ENCODE data around the gene SMIM35. TPM values are rescaled to one million over a fixed set of nuclear protein-coding genes. Genes with fewer than 3 reads are reported as not detected.

Gene SMIM35
- total and polyA plus RNA-seq, 9 donors = under 0.01 to 0.47 (median 0.08) TPM

DNA sequence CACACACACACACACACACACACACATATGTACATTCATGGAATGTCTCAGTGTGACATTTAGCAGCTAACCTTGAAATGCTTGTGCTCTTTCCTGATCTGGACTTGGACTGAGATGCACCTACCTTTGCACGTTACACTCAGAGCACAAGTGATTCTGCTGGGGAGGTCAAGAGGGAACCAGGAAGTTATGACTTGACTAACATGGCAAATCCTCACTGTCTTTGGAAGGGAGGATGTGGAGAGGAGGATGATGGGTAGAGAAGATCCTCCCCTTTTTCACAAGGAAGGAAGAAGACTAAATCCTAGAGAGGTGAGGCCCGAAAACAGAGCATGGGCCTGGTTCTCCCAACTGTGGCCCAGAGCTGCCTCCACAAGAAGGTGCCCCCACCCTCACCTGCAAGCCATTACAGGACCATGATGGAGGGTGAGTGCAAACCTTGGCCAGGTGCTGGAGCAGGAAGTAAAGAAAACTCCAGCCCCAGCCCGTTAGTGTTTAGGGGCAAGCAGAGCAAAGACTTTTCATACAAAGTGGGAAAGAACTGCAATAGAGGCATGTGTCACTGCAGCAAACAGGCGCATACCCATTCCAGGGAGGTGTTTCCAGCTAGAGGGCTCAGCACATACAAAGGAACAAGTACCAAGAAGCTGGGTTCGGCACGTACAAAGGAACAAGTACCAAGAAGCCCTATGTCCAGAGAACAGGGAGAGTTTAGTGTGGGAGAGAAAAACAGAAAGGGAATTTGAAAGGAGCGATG lies 39.5 kb upstream of the SMIM35 start:
- no peak for DNase-seq
- Histone ChIP-seq H3K4me3 (ENCODE audit: low read length) (no peak overlapping the region), H3K27me3 (ENCODE audit: control insufficient read depth, insufficient read depth, low read length) (no peaks in the 10 kb centered on the region), H3K36me3 (ENCODE audit: control insufficient read depth, insufficient read depth, low read length) (no peaks in the 10 kb centered on the region), H3K9me3 (replicated peaks; ENCODE audit: control insufficient read depth, low read depth, low read length) (no peaks in the 10 kb centered on the region), H3K4me1 (ENCODE audit: control insufficient read depth, insufficient read depth, low read length) (peaks cover 3% of the 10 kb centered on the region), H3K27ac (ENCODE audit: low read length) (no peak overlapping the region)
- WGBS (ENCODE audit: insufficient coverage) = 70% methylated on average over 5 of the region's 7 CpGs

GRCh38 chr11:118124929-118125535 lies 38.3 kb upstream of the SMIM35 start:
- peak; percentile 44 for DNase-seq
- Histone ChIP-seq H3K9me3 (replicated peaks; ENCODE audit: control insufficient read depth, low read depth, low read length) (no peaks in the 10 kb centered on the region), H3K27me3 (ENCODE audit: control insufficient read depth, insufficient read depth, low read length) (no peaks in the 10 kb centered on the region), H3K27ac (ENCODE audit: low read length) (no peak overlapping the region), H3K4me3 (ENCODE audit: low read length) (no peak overlapping the region), H3K4me1 (ENCODE audit: control insufficient read depth, insufficient read depth, low read length) (peaks cover 3% of the 10 kb centered on the region), H3K36me3 (ENCODE audit: control insufficient read depth, insufficient read depth, low read length) (no peaks in the 10 kb centered on the region)
- WGBS (ENCODE audit: insufficient coverage) = 69% methylated on average over 3 of the region's 8 CpGs

DNA sequence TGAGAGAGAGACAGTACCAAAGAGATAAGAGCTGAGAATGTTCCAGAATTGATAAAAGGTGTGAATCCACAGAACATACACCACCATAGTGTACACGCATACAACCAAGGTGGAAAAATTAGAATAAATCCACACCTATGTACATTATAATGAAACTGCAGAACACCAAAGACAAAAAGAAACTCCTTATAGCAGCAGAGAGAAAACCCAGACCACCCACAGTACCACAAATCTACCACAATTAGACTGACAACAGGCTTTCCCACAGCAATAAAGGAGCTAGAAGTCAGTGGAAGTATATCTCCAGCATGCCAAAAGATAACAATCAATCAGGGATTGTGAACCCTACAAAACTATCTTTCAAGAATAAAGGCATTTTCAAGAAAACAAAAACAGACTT lies 34.0 kb upstream of the SMIM35 start:
- no CpG with 5 or more reads among the region's 1 CpG for WGBS (ENCODE audit: insufficient coverage)
- no peak overlapping the region for H3K27ac ChIP-seq (ENCODE audit: low read length)
- no peaks in the 10 kb centered on the region for H3K9me3 ChIP-seq (replicated peaks; ENCODE audit: control insufficient read depth, low read depth, low read length)
- H3K4me3 ChIP-seq (ENCODE audit: low read length) = no peak overlapping the region
- no peak for DNase-seq
- no peaks in the 10 kb centered on the region for H3K36me3 ChIP-seq (ENCODE audit: control insufficient read depth, insufficient read depth, low read length)
- H3K27me3 ChIP-seq (ENCODE audit: control insufficient read depth, insufficient read depth, low read length) = peaks cover 5% of the 10 kb centered on the region
- H3K4me1 ChIP-seq (ENCODE audit: control insufficient read depth, insufficient read depth, low read length) = no peaks in the 10 kb centered on the region

- no peaks in the 10 kb centered on the region for H3K9me3 ChIP-seq (replicated peaks; ENCODE audit: control insufficient read depth, low read depth, low read length)
- H3K36me3 ChIP-seq (ENCODE audit: control insufficient read depth, insufficient read depth, low read length) = no peaks in the 10 kb centered on the region
- H3K27me3 ChIP-seq (ENCODE audit: control insufficient read depth, insufficient read depth, low read length) = peaks cover 5% of the 10 kb centered on the region
- H3K4me1 ChIP-seq (ENCODE audit: control insufficient read depth, insufficient read depth, low read length) = no peaks in the 10 kb centered on the region
- no peak for DNase-seq
- no peak overlapping the region for H3K27ac ChIP-seq (ENCODE audit: low read length)
- H3K4me3 ChIP-seq (ENCODE audit: low read length) = no peak overlapping the region
- WGBS (ENCODE audit: insufficient coverage) = 63% methylated on average over 4 of the region's 9 CpGs
These were observed 31.2 kb upstream of the SMIM35 start for GRCh38 chr11:118117790-118118601.

- H3K9me3 ChIP-seq (replicated peaks; ENCODE audit: control insufficient read depth, low read depth, low read length) = no peaks in the 10 kb centered on the region
- DNase-seq = no peak
- H3K4me1 ChIP-seq (ENCODE audit: control insufficient read depth, insufficient read depth, low read length) = no peaks in the 10 kb centered on the region
- no peak overlapping the region for H3K4me3 ChIP-seq (ENCODE audit: low read length)
- peaks cover 5% of the 10 kb centered on the region for H3K27me3 ChIP-seq (ENCODE audit: control insufficient read depth, insufficient read depth, low read length)
- no peaks in the 10 kb centered on the region for H3K36me3 ChIP-seq (ENCODE audit: control insufficient read depth, insufficient read depth, low read length)
- 81% methylated on average over 6 of the region's 7 CpGs for WGBS (ENCODE audit: insufficient coverage)
- no peak overlapping the region for H3K27ac ChIP-seq (ENCODE audit: low read length)
These were observed 28.3 kb upstream of the SMIM35 start for GRCh38 chr11:118115048-118115447.

- no peak for DNase-seq
- Histone ChIP-seq H3K27ac (ENCODE audit: low read length) (no peak overlapping the region), H3K4me3 (ENCODE audit: low read length) (no peak overlapping the region), H3K4me1 (ENCODE audit: control insufficient read depth, insufficient read depth, low read length) (no peaks in the 10 kb centered on the region), H3K9me3 (replicated peaks; ENCODE audit: control insufficient read depth, low read depth, low read length) (no peaks in the 10 kb centered on the region), H3K27me3 (ENCODE audit: control insufficient read depth, insufficient read depth, low read length) (peaks cover 7% of the 10 kb centered on the region), H3K36me3 (ENCODE audit: control insufficient read depth, insufficient read depth, low read length) (no peaks in the 10 kb centered on the region)
- no CpG with 5 or more reads among the region's 1 CpG for WGBS (ENCODE audit: insufficient coverage)
These were observed 27.5 kb upstream of the SMIM35 start for GRCh38 chr11:118114266-118114665.

DNA sequence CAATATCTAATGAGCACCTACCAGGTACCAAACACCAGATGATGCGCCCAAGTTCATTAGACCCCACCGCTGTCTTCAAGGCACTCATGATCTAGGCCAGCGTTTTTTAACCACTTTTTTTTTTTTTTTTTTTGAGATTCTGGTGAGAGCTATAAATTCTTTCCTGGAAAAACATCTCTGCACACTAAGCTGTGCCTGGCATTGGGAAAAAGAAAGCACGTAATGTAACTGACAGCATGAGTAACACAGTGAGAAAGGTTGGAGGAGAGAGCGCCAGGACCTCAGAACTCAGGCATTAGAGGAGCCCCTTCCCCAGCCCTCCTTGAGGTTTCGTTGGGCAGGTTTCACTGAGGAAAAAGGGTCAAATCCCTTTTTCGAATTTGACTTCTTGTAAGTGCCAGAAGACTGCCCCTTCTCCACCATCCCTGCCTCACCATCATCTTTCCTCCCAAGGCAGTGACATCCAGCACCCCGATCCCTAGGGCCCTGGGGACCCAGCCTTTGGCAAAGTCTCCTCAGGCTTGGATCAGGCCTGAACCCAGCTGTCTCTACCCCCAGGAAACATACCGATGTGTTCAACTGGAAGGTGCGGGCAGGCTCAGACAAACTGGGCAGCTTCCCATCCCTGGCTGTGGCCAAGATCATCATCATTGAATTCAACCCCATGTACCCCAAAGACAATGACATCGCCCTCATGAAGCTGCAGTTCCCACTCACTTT lies 26.1 kb upstream of the SMIM35 start:
- no peak overlapping the region for H3K27ac ChIP-seq (ENCODE audit: low read length)

GRCh38 chr11:118111744-118112035 lies 24.9 kb upstream of the SMIM35 start:
- 78% methylated on average over 5 of the region's 6 CpGs for WGBS (ENCODE audit: insufficient coverage)
- Histone ChIP-seq H3K4me1 (ENCODE audit: control insufficient read depth, insufficient read depth, low read length) (no peaks in the 10 kb centered on the region), H3K27me3 (ENCODE audit: control insufficient read depth, insufficient read depth, low read length) (peaks cover 4% of the 10 kb centered on the region), H3K36me3 (ENCODE audit: control insufficient read depth, insufficient read depth, low read length) (no peaks in the 10 kb centered on the region), H3K27ac (ENCODE audit: low read length) (no peak overlapping the region), H3K4me3 (ENCODE audit: low read length) (no peak overlapping the region), H3K9me3 (replicated peaks; ENCODE audit: control insufficient read depth, low read depth, low read length) (no peaks in the 10 kb centered on the region)
- no peak for DNase-seq

More for the DNA sequence above, 26.1 kb upstream of the SMIM35 start:
- no peaks in the 10 kb centered on the region for H3K36me3 ChIP-seq (ENCODE audit: control insufficient read depth, insufficient read depth, low read length)
- no peaks in the 10 kb centered on the region for H3K9me3 ChIP-seq (replicated peaks; ENCODE audit: control insufficient read depth, low read depth, low read length)
- whole genome bisulfite sequencing (ENCODE audit: insufficient coverage) = 77% methylated on average over 4 of the region's 11 CpGs
- H3K4me3 ChIP-seq (ENCODE audit: low read length) = no peak overlapping the region
- H3K27me3 ChIP-seq (ENCODE audit: control insufficient read depth, insufficient read depth, low read length) = peaks cover 7% of the 10 kb centered on the region
- H3K4me1 ChIP-seq (ENCODE audit: control insufficient read depth, insufficient read depth, low read length) = no peaks in the 10 kb centered on the region
- DNase-seq = no peak

GRCh38 chr11:118111019-118111743 lies 24.4 kb upstream of the SMIM35 start:
- Histone ChIP-seq H3K27me3 (ENCODE audit: control insufficient read depth, insufficient read depth, low read length) (peaks cover 4% of the 10 kb centered on the region), H3K36me3 (ENCODE audit: control insufficient read depth, insufficient read depth, low read length) (no peaks in the 10 kb centered on the region), H3K4me1 (ENCODE audit: control insufficient read depth, insufficient read depth, low read length) (no peaks in the 10 kb centered on the region), H3K4me3 (ENCODE audit: low read length) (no peak overlapping the region), H3K27ac (ENCODE audit: low read length) (no peak overlapping the region), H3K9me3 (replicated peaks; ENCODE audit: control insufficient read depth, low read depth, low read length) (no peaks in the 10 kb centered on the region)
- WGBS (ENCODE audit: insufficient coverage) = 41% methylated on average over 3 of the region's 8 CpGs
- DNase-seq = no peak

Data from muscle of leg (tissue), 11 donors.